MM.1S (cell line): ENCODE data around the gene TGM4.

Source experiments
- DNase-seq: peaks from one replicate; pipeline ENCODE4 v3.0.0-alpha.2; 2015
- H2AFZ ChIP-seq: fragments of 300-600 bp; sonication (generic); 2 replicates; pipeline ENCODE4 v1.6.0; 2016; ENCODE audit warnings: antibody characterized with exemption, low read length
- H3F3A ChIP-seq: fragments of 300-600 bp; sonication (generic); 2 replicates; pipeline ENCODE4 v1.6.1; 2016; ENCODE audit warnings: mild to moderate bottlenecking, antibody characterized with exemption, low read length, moderate library complexity, mixed read lengths; ENCODE audit not compliant: insufficient read depth
- H3K27ac ChIP-seq: fragments of 300-600 bp; sonication (generic); 2 replicates; pipeline ENCODE4 v1.5.1; 2016; ENCODE audit warnings: mild to moderate bottlenecking, low read length
- H3K27me3 ChIP-seq: fragments of 300-600 bp; sonication (generic); replicated peaks from 2 replicates; pipeline ENCODE4 v1.6.0; 2016; ENCODE audit warnings: low read length; ENCODE audit not compliant: insufficient read depth
- H3K36me3 ChIP-seq: fragments of 300-600 bp; sonication (generic); replicated peaks from 2 replicates; pipeline ENCODE4 v1.6.1; 2016; ENCODE audit warnings: mild to moderate bottlenecking, low read length, mixed read lengths; ENCODE audit not compliant: insufficient read depth
- H3K4me1 ChIP-seq: fragments of 300-600 bp; sonication (generic); 2 replicates; pipeline ENCODE4 v1.6.1; 2016; ENCODE audit warnings: low read length, mixed read lengths
- H3K4me2 ChIP-seq: fragments of 300-600 bp; sonication (generic); 2 replicates; pipeline ENCODE4 v1.6.0; 2016; ENCODE audit warnings: low read depth, low read length
- H3K4me3 ChIP-seq: fragments of 300-600 bp; sonication (generic); 2 replicates; pipeline ENCODE4 v1.5.1; 2016; ENCODE audit warnings: low read length, mixed read lengths
- H3K79me2 ChIP-seq: fragments of 300-600 bp; sonication (generic); 2 replicates; pipeline ENCODE4 v1.6.1; 2016; ENCODE audit warnings: mixed run types, low read length, mixed read lengths
- H3K9ac ChIP-seq: fragments of 300-600 bp; sonication (generic); 2 replicates; pipeline ENCODE4 v1.6.1; 2016; ENCODE audit warnings: low read length, mixed read lengths
- H3K9me2 ChIP-seq: fragments of 300-600 bp; sonication (generic); replicated peaks from 2 replicates; pipeline ENCODE4 v1.6.1; 2016; ENCODE audit warnings: mild to moderate bottlenecking, low read length, mixed read lengths; ENCODE audit not compliant: insufficient read depth
- H3K9me3 ChIP-seq: fragments of 300-600 bp; sonication (generic); replicated peaks from 2 replicates; pipeline ENCODE4 v1.6.1; 2016; ENCODE audit warnings: mild to moderate bottlenecking, low read length, mixed read lengths; ENCODE audit not compliant: insufficient read depth
- H4K20me1 ChIP-seq: fragments of 300-600 bp; sonication (generic); 2 replicates; pipeline ENCODE4 v1.6.1; 2016; ENCODE audit warnings: mild to moderate bottlenecking, low read length, moderate library complexity, mixed read lengths; ENCODE audit not compliant: insufficient read depth
- CTCF ChIP-seq: fragments of 300-600 bp; sonication (generic); IDR thresholded peaks from 2 replicates; pipeline ENCODE4 v1.5.1; 2016; ENCODE audit warnings: antibody characterized with exemption, low read length, mixed read lengths
- EZH2 ChIP-seq: fragments of 300-600 bp; sonication (generic); optimal IDR thresholded peaks from 2 replicates; pipeline ENCODE3; 2017; ENCODE audit warnings: low read depth, mild to moderate bottlenecking, antibody characterized with exemption, low read length, mixed read lengths
- EZH2phosphoT487 ChIP-seq: fragments of 300-600 bp; sonication (generic); IDR thresholded peaks from 2 replicates; pipeline ENCODE4 v1.6.1; 2018; ENCODE audit warnings: antibody characterized with exemption, low read length

The TGM4 gene

GRCh38 chr3:44957986-44958385 lies 83.6 kb downstream of the TGM4 start:
- TF ChIP-seq EZH2phosphoT487 (no peak), EZH2 (no peak), CTCF (no peak)
- Histone ChIP-seq H3K27ac (no peak overlapping the region), H3K9ac (no peak overlapping the region), H3K36me3 (no peaks in the 10 kb centered on the region), H3K4me1 (no peaks in the 10 kb centered on the region), H4K20me1 (no peaks in the 10 kb centered on the region), H3K9me3 (no peaks in the 10 kb centered on the region), H2AFZ (no peak overlapping the region), H3K4me3 (no peak overlapping the region), H3K79me2 (peaks cover 8% of the 10 kb centered on the region), H3K4me2 (no peak overlapping the region), H3K27me3 (no peaks in the 10 kb centered on the region), H3F3A (no peaks in the 10 kb centered on the region), H3K9me2 (no peaks in the 10 kb centered on the region)
- DNase-seq, result no peak

DNA sequence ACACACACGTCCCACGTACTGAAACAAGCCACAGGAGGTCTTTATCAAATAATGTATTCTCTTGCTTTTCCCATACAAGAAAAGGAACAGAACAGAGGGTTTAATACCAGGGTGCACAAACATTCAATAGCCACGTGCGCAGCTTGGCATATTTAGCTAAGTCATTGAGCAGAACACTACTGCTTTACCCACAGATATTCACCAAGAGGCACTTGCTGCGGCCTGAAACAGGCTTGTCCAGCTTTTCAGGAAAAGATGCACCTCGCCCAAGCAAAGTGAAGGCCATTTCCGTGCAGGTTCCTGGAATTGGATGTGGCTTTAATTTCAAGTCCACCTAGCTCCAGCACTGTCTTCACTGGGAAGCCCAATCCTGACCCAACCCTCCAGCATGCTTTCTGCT lies 84.0 kb downstream of the TGM4 start:
- H3K9me2 ChIP-seq, result no peaks in the 10 kb centered on the region
- no peaks in the 10 kb centered on the region for H3K36me3 ChIP-seq
- H3K9ac ChIP-seq, result no peak overlapping the region
- H2AFZ ChIP-seq, result no peak overlapping the region
- no peaks in the 10 kb centered on the region for H3K9me3 ChIP-seq
- H3K27me3 ChIP-seq, result no peaks in the 10 kb centered on the region
- TF ChIP-seq EZH2phosphoT487, result no peak
- no peak for TF ChIP-seq CTCF
- no peak for TF ChIP-seq EZH2
- H4K20me1 ChIP-seq, result no peaks in the 10 kb centered on the region
- H3K27ac ChIP-seq, result no peak overlapping the region
- H3K79me2 ChIP-seq, result peaks cover 8% of the 10 kb centered on the region
- no peak overlapping the region for H3K4me3 ChIP-seq
- no peak for DNase-seq
- no peaks in the 10 kb centered on the region for H3F3A ChIP-seq
- no peak overlapping the region for H3K4me2 ChIP-seq
- H3K4me1 ChIP-seq, result no peaks in the 10 kb centered on the region

DNA sequence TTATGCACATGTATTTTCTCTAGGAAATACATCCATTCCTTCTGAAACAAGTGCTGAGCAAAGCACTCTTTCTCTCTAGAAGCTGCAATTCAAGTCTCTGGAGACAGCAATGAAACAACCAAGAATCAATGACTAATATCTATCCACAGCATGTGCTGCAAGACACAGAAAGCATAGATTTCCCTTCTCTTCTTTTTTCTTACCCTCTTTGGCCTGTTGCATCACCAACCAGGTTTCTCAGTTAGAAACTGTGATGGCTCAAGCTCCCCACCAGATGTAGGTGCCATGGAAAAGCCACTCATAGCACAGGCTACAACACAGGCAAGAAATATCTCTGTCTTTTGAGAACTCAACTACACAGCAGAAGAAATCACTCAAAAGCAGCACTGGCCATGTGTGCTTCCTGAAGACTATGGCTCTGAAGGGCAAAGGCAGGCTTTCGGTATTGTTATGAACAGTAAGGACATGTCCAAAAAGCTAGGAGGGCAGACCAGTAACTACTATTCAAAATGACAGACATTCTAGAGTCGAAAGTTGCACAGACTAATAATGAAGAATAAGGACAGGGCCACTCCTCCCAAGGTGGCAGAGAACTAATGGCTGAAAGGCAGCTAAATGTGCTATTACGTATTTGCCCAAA lies 86.1 kb downstream of the TGM4 start:
- H4K20me1 ChIP-seq, result no peaks in the 10 kb centered on the region
- no peaks in the 10 kb centered on the region for H3K9me3 ChIP-seq
- H3K27me3 ChIP-seq, result no peaks in the 10 kb centered on the region
- no peak for DNase-seq
- H2AFZ ChIP-seq, result no peak overlapping the region
- H3F3A ChIP-seq, result no peaks in the 10 kb centered on the region
- H3K27ac ChIP-seq, result no peak overlapping the region
- H3K4me1 ChIP-seq, result no peaks in the 10 kb centered on the region; the same call in 1 of the 2 replicates
- TF ChIP-seq EZH2, result no peak
- no peak for TF ChIP-seq CTCF
- no peak for TF ChIP-seq EZH2phosphoT487
- H3K36me3 ChIP-seq, result no peaks in the 10 kb centered on the region
- H3K9ac ChIP-seq, result no peak overlapping the region
- H3K4me3 ChIP-seq, result no peak overlapping the region
- peaks cover 25% of the 10 kb centered on the region for H3K79me2 ChIP-seq
- H3K9me2 ChIP-seq, result no peaks in the 10 kb centered on the region
- H3K4me2 ChIP-seq, result no peak overlapping the region
